AG10803 (cell line): ENCODE measurements around the gene PACRG.

Source experiments
- DNase-seq: peaks from one replicate; pipeline ENCODE4 v3.0.0; 2010; ENCODE audit warnings: low read depth
- H3K4me3 ChIP-seq: 2 replicates; pipeline ENCODE4 v1.5.1; 2011; ENCODE audit warnings: mild to moderate bottlenecking, low read length, control low read depth
- CTCF ChIP-seq: conservative IDR thresholded peaks from 2 replicates; pipeline ENCODE4 v1.5.1; 2011; ENCODE audit warnings: mild to moderate bottlenecking, low read length, control low read depth, inconsistent platforms

The PACRG gene

GRCh38 chr6:163252061-163252591, 524.4 kb downstream of the PACRG start:
- no peak for DNase-seq
- no peak for TF ChIP-seq CTCF
- H3K4me3 ChIP-seq: no peak overlapping the region

GRCh38 chr6:163253556-163254213, 525.9 kb downstream of the PACRG start:
- DNase-seq: no peak
- TF ChIP-seq CTCF: no peak
- no peak overlapping the region for H3K4me3 ChIP-seq

- no peak for DNase-seq
- TF ChIP-seq CTCF: no peak
- H3K4me3 ChIP-seq: no peak overlapping the region
These were observed 526.6 kb downstream of the PACRG start for GRCh38 chr6:163254341-163254835.

- DNase-seq: no peak
- no peak for TF ChIP-seq CTCF
- no peak overlapping the region for H3K4me3 ChIP-seq
These were observed 527.5 kb downstream of the PACRG start for GRCh38 chr6:163255265-163255664.

- no peak for TF ChIP-seq CTCF
- DNase-seq: no peak
- H3K4me3 ChIP-seq: no peak overlapping the region
These were observed 531.9 kb downstream of the PACRG start for GRCh38 chr6:163259689-163260088.

GRCh38 chr6:163260111-163260895, 532.5 kb downstream of the PACRG start:
- no peak for DNase-seq
- no peak for TF ChIP-seq CTCF
- peak overlapping the region; percentile 9; the same call in 1 of the 2 replicates for H3K4me3 ChIP-seq
